Hematopoietic multipotent progenitor cell treated with erythropoietin and hydrocortisone succinate and interleukin-3 and kit ligand, for 6 days (in vitro differentiated cells): ENCODE data around the gene SCN10A.

ENCODE experiments used
- DNase-seq: peaks from one replicate; pipeline ENCODE4 v3.0.0-alpha.2; 2015

SCN10A gene

DNA sequence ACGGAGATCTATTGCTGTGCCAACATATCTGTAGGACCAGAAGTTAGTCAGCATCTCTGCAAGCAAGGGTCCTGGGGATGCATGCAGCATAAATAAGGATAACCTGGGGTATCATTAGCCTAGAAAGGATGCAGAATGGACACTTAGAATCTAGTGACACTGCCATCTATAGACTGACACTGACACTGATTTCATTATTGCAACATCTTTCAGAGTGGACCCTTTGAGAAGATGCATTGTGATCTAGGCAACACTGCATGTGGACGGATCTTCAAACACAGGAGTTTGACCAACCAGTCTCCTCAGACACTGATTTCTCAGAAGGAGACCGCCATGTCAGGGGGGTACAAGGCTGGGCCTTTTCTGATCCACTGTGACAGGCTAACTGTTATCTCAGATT is 52.4 kb downstream of the SCN10A start:
- no peak for DNase-seq

DNA sequence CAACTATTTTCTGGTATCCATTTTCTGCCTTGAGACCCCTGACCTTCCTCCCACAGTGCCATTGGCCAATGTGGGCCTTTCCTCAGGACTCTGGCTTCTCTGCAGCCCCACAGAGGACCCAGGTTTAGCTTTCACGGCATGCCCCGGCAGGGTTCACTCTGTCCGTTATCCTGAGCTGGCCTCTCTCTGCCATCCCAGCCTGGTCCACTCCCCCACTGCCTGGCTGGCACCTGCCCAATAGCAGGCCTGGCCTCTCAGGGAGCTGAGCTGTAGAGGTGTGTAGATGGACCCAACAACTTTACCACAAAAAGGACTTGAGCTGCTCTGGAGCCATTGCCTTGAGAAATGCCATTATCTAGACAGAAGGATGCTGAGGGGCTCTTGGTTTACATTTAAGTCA is 57.5 kb downstream of the SCN10A start:
- DNase-seq: no peak

DNA sequence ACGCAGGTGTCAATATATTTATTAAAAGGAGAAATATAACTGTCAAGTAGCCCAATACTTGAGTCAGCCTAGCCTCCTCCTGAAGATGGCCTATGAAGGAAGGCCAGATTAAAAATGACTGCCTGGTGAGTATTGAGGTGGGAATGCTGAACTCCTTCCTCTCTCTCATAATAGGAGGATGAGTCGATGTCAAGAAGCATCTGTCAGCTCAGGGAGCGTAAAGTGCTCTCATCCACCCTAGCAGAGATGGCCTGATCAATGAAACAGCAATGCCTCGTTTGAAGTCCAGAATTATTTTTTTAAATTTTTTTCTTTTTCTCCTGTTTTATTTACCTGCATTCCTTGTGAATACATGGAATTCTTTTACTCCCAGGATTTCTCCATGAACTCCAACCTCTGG is 58.3 kb downstream of the SCN10A start:
- no peak for DNase-seq

DNA sequence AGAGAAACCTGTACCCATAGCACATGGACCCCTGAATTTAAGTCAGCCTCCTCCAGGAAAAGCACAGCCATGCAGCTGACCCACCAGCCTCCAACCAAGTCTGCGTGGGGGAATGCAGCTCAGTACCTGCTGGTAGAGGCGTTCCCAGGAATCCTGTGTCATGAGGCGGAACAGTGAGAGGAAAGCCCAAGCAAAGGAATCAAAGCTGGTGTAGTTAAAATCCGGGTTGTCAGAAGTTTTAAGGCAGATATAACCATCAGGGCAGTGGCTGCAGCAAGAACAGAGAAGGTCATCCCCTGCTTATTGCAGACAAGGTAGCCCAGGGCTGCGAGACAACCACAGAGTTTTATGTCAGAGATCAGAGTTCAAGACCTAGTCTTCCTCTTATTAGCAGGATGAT is 59.1 kb downstream of the SCN10A start:
- DNase-seq: no peak

DNA sequence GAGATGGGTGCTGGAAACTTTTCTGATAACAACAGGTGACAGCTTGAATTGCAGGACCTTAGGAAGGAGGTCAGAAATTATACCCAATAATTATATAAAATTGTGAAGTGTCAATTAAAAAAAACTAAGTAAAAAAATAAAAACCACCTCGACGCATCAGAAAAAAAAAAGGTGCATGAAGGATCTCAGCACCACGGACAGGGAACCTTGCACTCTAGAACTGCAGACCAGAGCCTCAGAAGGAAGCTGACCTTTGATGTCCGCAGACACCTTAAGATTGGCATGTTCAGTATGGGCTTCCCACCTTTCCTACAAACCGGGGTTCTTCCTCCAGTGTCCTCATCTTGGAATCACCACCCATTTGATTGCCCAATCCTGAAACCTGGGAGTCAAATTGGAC is 60.9 kb downstream of the SCN10A start:
- DNase-seq: peak; percentile 34

DNA sequence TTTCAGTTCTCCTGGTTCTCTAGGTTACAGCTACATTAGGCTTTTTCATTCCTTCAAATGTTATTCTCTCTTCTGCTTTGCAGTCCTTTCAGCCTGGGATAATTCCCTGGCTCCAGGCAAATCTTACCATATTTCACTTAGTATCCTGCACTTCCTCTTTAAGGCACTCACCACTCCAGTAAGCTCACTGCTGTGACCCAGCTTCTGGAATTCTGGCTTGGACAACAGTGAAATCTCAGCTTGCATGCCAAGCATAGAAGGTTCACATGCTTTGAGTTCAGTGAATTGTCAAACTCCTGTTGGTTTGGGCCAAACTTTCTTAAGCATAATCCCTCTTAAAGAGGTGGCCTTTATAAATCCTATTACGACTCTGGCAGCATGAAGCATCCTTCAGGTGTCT is 69.4 kb downstream of the SCN10A start:
- no peak for DNase-seq

DNA sequence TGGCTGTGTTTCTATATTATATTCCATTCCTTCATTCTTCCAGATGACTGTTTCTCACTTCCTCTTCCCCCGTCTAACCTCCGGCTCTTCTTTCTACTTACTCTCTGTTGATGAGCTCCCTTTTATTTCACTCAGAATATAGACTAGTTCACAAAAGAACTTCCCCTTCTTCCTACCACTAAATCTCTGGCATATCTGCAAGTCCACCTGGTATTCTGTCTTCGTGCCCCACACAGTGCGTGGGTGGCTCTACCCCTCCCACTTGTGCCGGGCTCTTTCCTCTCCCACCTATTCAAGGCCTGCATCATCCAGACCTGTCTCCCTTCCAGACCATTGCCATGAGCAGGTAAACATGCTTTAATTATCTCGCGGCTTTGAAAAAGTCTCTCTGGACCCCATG is 73.0 kb downstream of the SCN10A start:
- no peak for DNase-seq

DNA sequence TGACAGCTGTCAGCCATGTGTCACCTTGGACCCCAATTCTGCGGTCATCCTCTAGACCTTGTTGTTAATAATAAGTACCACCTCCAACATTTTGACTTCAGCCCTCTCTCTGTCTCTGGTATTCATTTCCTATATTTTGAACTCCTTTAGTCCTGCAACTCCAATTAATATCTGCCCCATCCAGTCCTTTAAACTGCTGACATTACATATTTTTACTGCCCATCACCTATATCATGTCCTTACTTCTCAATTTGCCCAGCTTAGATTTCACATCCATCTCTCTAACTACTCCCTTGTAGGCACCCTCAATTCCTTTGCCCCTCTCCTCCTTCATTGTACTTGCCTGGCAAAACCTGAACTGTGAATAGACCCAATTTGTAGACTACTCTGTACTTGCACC is 73.5 kb downstream of the SCN10A start:
- DNase-seq: no peak

DNA sequence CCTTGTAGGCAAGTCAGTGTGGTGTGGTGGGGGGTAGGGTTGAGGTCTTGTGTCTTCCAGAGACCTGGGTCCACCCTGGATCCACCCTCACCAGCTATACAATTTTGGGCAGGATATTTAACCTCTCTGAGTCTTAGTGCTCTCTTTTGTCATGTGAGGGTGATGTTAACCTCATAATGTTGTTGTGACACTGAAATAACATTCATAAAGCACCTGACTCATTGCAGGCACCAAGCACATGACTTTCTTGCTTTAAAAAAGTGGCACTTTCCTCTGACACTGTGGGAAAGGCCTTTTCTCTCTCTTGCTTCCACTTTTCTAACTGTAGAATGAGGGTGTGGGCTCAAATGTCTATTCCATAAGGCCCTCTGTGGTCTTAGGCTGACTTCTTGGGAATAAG is 75.5 kb downstream of the SCN10A start:
- DNase-seq: no peak

DNA sequence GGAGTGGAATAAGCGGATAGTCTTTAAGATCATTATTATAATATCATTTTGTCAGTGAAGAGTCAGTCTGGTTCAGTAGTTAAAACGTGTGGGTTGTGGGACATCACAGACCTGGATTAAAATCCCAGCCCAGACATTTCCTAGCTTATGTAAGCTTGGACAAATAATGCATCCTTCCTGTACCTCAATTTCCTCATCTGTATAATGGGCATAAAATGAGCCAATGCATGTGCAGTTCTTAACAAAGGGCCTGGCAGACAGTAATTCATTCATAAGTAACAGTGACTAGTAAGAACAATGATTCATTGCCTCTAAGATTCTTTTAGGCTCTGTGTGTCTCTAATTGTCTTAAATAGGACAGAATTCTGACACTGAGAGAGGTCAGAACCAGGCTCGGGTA is 76.1 kb downstream of the SCN10A start:
- DNase-seq: no peak

DNA sequence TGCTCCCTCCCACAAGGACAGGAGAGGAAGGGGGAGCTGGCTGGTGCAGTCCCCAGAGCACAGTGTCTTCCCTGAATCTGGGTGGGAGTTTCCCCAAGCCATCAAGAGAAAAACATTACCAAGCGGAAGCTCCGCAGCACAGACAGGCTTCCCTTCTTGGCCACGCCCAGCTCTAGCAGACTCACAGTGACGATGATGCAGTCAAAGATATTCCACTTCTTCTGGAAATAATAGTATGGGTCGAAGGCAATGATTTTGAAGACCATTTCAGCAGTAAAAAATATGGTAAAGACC is 76.7 kb downstream of the SCN10A start:
- DNase-seq: no peak

DNA sequence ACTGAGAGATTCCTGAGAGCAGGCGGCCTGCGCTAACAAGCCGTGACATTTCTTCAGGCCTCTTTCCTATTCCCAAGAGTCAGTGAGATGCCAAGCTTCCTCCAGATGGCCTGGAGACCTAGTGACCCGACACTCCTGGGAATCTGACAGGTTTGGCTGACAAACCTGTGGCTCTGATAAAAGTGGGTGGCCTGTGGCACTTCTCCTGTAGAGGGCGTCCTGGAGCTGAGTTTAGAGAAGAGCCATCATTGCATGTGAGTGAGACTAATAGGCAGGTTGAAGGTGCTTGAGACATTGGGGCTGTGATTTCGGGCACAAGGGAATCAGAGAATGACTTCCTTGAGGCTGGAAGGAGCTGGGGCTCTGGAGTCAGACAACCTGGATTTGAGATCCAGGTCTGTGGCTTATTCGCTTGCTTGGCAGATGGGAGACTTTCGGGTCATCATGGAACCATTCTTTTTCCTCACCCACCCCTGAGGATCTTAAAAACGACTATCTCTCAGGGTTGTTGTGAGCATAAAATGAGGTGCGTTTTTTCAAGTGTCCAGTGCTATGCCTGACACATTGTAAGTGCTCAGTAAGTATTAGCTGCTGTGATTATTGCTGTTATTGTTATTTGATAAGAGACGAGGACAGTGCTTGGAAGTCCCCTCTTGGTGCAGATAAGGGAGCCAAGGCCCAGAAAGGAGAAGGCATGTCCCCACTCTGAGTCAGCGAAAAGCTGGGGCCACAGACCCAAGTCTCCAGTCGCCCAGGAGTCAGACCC is 77.2 kb downstream of the SCN10A start:
- DNase-seq: peak; percentile 77

DNA sequence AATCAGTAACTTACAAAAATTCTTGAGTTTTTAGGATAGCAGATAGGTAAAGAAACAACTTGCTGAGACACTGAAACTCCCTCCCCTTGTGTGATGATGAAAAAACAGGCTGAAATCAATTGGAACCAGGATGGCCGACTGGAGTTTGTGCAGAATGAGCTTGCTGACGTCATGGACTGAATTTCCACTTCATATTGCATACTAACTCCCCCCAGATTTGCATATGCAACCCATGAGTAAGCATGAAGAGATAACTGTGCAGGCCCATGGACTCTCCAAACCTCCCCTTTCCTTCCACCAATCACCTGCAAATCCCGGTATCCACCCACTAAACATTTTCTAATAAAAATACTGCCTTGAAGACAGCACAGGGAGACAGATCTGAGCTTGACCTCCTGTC is 84.5 kb downstream of the SCN10A start:
- no peak for DNase-seq

DNA sequence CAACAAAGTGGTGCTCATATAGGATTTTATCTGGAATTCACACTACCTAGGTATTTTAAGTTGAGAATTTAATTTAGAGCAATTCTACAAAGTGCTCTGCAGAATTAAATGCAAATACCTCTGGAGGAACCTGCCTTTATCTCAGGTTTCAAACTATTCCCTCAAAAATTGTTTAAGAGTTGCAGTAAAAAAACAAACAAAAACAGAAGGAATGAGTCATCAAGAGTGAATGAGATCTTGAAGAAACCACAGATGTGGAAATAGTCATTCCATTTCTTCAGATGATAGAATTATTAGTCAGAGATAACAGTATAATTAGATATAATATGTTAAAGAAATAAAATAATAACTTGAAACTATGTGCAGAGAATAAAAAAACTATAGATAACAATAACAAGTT is 85.7 kb downstream of the SCN10A start:
- no peak for DNase-seq

DNA sequence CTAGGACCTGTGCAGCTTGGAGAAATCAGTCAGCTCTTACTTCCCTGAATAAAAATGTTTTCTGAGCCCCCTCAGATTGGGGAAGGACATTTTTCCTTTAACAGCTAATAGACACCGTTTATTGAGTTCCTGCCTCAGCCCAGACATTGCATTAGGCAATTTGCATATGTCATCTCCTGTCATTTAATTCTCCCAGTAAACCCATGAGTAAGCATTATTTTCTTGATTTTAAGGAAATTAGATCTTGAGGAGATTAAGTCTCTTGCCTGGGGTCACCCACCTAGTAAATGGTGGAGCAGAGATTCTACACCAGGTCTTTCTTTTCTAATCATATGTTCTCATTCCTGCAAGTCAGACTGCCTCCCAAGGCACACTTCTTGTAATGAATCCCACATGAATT is 88.0 kb downstream of the SCN10A start:
- no peak for DNase-seq

DNA sequence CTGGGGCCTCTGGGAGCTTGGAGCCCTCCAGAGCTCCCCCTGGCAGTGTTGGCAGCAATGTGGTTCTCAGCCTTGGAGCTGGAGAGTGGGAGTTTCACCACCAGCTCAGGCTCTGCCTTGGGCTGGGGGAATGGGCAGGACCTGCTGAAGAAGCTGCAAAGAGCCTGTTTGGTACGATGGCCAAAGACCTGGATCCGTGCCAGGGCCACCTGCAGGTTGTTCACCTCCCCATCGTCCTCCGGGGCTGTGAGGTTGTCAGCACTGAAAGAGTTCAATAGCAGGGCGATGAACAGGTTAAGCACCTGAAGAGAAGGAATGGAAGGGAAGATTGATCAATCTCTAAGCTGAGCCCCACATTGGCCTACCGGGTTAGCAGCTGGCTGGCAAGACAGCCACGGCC is 89.3 kb downstream of the SCN10A start:
- no peak for DNase-seq

DNA sequence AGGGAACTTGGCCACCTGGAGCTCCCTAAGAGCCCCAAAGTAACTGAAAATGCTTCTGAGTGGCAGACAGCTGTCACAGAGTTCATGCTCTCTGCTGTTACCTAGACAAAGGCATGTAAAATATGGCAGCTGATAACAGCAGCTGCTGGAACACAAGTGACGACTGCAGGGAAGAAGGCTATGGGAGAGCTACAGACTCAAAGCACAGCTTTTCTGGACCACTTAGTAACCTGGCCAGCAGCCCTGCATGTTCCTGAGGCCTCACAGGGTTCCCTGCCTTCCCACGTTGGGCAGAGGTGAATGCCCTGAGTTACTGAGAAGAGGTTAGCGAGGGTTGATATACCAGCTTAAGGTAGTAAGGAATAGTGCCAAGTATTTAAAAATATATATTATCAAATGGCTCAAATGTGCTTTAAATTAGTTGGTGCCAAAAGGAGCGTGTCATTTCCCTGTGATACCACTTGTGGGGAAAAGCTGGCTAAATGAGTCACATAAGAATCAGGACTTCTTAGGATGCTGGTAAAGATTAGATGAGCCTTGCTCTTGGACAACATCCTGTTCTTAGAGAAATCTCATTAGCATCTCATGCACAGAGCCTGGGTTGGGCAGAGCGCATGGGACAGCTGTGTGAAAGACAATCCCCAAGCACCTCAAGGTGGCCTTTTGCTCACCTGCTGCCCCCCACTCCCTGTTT is 90.1 kb downstream of the SCN10A start:
- DNase-seq: peak; percentile 83

DNA sequence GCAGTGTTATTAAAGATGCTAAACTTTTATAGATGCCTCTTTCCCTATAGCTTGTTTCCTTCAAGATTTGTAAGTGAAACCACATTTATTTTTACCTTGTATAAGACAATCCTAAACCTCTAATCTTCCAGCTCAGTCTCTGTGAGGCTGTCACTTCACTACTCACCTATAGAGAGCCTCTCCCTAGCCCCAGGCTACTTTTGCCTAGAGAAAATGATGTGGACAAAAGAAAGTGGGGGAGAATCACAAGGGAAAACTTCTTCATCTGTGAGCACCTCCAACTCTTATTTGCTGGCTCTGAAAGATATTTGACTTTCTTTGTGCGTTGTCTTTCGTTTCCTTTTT is 91.7 kb downstream of the SCN10A start:
- no peak for DNase-seq

DNA sequence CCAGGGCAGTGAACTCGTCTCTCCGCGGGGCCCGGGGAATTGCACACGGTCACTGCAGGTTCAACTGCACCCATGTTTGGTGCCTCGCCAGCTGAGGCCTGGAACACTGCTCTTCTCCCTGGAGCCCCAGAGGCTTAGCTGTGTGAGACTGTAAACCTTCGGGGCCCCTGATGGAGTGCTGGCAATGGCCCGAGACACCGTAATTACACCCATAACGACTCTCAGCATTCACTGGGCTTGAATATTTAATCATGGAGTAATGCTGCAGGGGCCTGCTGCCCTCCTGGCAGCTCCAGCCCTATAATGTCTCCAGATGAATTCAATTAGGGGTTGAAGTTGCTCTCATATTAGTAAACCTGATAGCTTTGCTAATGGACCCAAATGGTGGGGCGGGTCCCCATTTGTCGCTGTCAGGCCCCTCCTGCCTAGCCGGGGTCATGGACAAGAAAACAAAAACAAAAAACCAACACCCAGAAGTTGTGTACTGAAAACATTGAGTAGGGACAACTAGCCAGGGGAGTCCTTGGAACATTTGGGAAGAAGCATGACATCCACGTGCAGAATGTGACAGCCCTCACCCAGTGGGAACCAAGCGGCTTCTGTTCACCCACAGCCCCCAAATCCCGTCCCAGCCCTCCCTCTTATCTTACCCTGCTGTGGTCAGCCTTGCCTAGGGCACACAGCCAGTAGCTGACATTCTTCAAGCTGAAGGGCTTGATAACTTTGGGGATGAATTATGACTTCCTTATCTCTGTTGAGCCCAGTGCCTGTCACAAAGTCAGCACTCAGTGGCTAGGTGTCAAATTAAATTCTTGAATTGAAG is 92.2 kb downstream of the SCN10A start:
- DNase-seq: peak; percentile 94

DNA sequence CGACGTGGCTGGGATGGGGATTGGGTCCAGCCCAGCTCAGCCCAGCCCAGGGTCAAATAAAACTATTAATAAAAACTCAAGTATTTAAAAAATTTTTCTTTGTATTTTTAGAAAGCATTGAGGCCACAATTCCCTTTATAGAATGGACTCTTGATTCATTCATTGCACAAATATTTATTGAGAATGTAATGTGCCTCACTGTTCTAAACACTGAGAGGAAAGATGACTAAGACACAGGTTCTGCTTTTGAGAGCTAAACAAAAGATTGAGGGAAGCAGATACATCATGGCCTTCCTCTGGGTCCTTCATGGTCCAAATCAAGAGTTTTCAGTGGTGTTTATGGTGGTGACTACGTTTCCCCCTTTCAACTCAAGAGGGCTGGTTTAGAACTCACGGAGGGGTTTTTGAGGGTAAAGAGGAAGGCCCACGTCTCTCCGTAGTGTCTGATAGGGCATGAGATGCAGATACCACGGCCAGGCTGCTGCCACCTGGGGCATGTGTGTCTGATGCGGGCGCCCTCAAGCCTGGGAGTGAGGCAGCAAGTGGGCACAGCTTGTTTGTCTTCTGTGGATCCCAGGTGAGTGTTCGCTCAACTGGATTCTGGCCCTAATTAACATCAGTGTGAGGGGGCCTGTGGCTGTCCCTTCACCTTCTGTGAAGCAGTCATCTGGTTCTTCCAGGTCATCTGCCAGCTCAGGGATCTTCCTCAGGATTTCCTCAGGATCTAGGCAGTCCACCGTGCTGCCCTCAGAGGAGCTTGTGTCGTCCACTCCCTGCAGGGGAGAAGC is 93.0 kb downstream of the SCN10A start:
- DNase-seq: peak; percentile 8

DNA sequence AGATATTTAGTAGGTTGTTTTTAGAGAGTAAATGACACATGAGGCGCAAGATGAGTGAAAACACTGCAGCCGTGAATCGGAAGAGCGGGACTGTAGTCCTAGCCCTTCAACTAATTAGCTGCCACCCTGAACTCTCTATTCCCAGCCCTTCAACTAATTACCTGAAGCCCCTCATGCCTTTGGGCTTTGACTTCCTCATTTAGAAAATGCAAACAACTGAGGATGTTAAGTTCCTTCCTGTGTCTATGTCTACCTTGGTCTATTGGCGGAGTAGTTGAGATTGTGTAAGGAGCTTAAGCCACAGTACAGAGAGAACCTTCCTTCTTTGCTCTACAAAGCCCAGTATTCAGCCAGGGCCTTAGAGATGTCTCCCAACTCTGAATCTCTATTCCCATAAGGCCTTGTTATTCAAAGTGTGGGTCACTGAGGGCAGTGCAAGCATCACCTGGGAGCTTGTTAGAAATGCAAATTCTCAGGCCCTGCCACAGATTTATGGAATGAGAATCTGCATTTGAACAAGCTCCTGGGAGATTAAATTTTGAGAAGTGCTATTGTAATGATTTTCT is 94.7 kb downstream of the SCN10A start:
- peak; percentile 21 for DNase-seq

DNA sequence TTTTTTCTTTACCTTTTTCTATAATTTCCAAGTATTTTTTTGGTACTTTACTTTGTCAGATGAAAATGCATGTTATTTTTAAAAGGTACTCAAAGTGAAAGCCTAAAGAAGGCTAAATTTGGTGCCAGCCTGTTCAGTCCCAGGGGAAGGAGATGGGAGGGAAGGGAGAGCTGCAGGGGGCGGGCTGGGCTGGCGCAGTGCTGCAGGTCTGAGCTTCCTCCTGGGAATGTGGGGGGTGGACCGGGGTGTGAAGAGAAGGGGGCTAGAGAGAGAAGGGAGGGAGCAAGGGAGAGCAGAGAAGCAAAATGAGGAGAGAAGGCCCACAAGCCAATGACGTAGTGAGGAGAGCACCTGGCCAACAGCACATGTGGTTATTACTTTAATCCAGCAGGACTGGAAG is 95.6 kb downstream of the SCN10A start:
- DNase-seq: no peak
